Activated naive CD4-positive, alpha-beta T cell treated with anti-CD3 and anti-CD28 coated beads, Interleukin-2, amount 10 ng/mL, durations not matched to agents 7 days and 5 days (primary cell): ENCODE measurements around the gene SPRY2.
"Not testable (repeated sequence)": the region's sequence is repeated elsewhere in the genome, so short reads cannot be mapped to it uniquely, and the experiment has no call there.

Experiments used
- CTCF ChIA-PET: fragments of 350-600 bp; sonication (Branson Sonifier 250); formaldehyde crosslinking; loops from one replicate; lab custom pipeline; 2021; ENCODE audit warnings: antibody characterized with exemption; lab: Charles Lee
- DNase-seq: peaks from one replicate; pipeline ENCODE4 v3.0.0-alpha.2; 2020
- H3K27ac Mint-ChIP-seq: one replicate; pipeline ENCODE4 v1.8.0; 2021; ENCODE audit warnings: mild to moderate bottlenecking, moderate library complexity, mixed read lengths
- H3K27me3 Mint-ChIP-seq: one replicate; pipeline ENCODE4 v1.8.0; 2021; ENCODE audit warnings: mild to moderate bottlenecking, mixed read lengths
- H3K36me3 Mint-ChIP-seq: one replicate; pipeline ENCODE4 v1.8.0; 2021; ENCODE audit warnings: mixed read lengths
- H3K4me1 Mint-ChIP-seq: one replicate; pipeline ENCODE4 v1.8.0; 2021; ENCODE audit warnings: mixed read lengths
- H3K4me3 Mint-ChIP-seq: one replicate; pipeline ENCODE4 v1.8.0; 2021; ENCODE audit warnings: mild to moderate bottlenecking, moderate library complexity, mixed read lengths
- H3K9me3 Mint-ChIP-seq: one replicate; pipeline ENCODE4 v1.8.0; 2021; ENCODE audit warnings: mixed read lengths

The SPRY2 gene

GRCh38 chr13:80362481-80362880 is 21.6 kb upstream of the SPRY2 start:
- no peaks in the 10 kb centered on the region for H3K36me3 Mint-ChIP-seq

GRCh38 chr13:80361883-80362327 is 21.0 kb upstream of the SPRY2 start:
- CTCF ChIA-PET, result interaction anchor here (1.2 kb wide), 1 partner anchor 19 kb away, joined by 3 read pairs; no protein-coding TSS in a partner anchor
- H3K4me1 Mint-ChIP-seq, result no peaks in the 10 kb centered on the region
- peaks cover 4% of the 10 kb centered on the region for H3K27me3 Mint-ChIP-seq
- no peak overlapping the region for H3K27ac Mint-ChIP-seq
- no peaks in the 10 kb centered on the region for H3K36me3 Mint-ChIP-seq
- no peaks in the 10 kb centered on the region for H3K9me3 Mint-ChIP-seq
- DNase-seq, result no peak
- H3K4me3 Mint-ChIP-seq, result no peak overlapping the region

More at GRCh38 chr13:80362481-80362880, 21.6 kb upstream of the SPRY2 start:
- CTCF ChIA-PET, result interaction anchor here (1.2 kb wide), 1 partner anchor 19 kb away, joined by 3 read pairs; no protein-coding TSS in a partner anchor
- H3K27me3 Mint-ChIP-seq, result peaks cover 4% of the 10 kb centered on the region
- no peak overlapping the region for H3K27ac Mint-ChIP-seq
- H3K4me1 Mint-ChIP-seq, result no peaks in the 10 kb centered on the region
- no peak for DNase-seq
- H3K4me3 Mint-ChIP-seq, result no peak overlapping the region
- no peaks in the 10 kb centered on the region for H3K9me3 Mint-ChIP-seq

- CTCF ChIA-PET, result no interaction called here
- no peaks in the 10 kb centered on the region for H3K4me1 Mint-ChIP-seq
- H3K4me3 Mint-ChIP-seq, result no peak overlapping the region
- H3K27me3 Mint-ChIP-seq, result peaks cover 4% of the 10 kb centered on the region
- H3K27ac Mint-ChIP-seq, result no peak overlapping the region
- no peaks in the 10 kb centered on the region for H3K36me3 Mint-ChIP-seq
- DNase-seq, result no peak
- H3K9me3 Mint-ChIP-seq, result peaks cover 1% of the 10 kb centered on the region
Observed at GRCh38 chr13:80361298-80361697, 20.4 kb upstream of the SPRY2 start.

- Mint-ChIP-seq H3K27me3 (peaks cover 4% of the 10 kb centered on the region), H3K27ac (no peak overlapping the region), H3K36me3 (no peaks in the 10 kb centered on the region), H3K4me1 (no peaks in the 10 kb centered on the region), H3K9me3 (peaks cover 1% of the 10 kb centered on the region), H3K4me3 (no peak overlapping the region)
- CTCF ChIA-PET, result interaction anchor here (1.1 to 1.7 kb wide), 2 partner anchors 10 to 18 kb away, joined by 3 to 10 read pairs; no protein-coding TSS in a partner anchor
- DNase-seq, result no peak
Observed at GRCh38 chr13:80360453-80360800, 19.5 kb upstream of the SPRY2 start.

- CTCF ChIA-PET, result interaction anchor here (1.1 to 1.7 kb wide), 2 partner anchors 10 to 18 kb away, joined by 3 to 10 read pairs; no protein-coding TSS in a partner anchor
- Mint-ChIP-seq H3K36me3 (no peaks in the 10 kb centered on the region), H3K27ac (no peak overlapping the region), H3K27me3 (peaks cover 4% of the 10 kb centered on the region), H3K4me1 (no peaks in the 10 kb centered on the region), H3K4me3 (no peak overlapping the region), H3K9me3 (peaks cover 1% of the 10 kb centered on the region)
- no peak for DNase-seq
Observed at GRCh38 chr13:80359778-80360452, 19.0 kb upstream of the SPRY2 start.

- Mint-ChIP-seq H3K4me3 (no peak overlapping the region), H3K4me1 (no peaks in the 10 kb centered on the region), H3K27ac (no peak overlapping the region), H3K27me3 (peaks cover 4% of the 10 kb centered on the region), H3K36me3 (no peaks in the 10 kb centered on the region), H3K9me3 (peaks cover 1% of the 10 kb centered on the region)
- CTCF ChIA-PET, result interaction anchor here (1.1 to 1.7 kb wide), 2 partner anchors 11 to 17 kb away, joined by 3 to 10 read pairs; no protein-coding TSS in a partner anchor
- DNase-seq, result no peak
Observed at GRCh38 chr13:80359414-80359777, 18.5 kb upstream of the SPRY2 start.

- not testable (repeated sequence) for H3K4me3 Mint-ChIP-seq, H3K27ac Mint-ChIP-seq, DNase-seq, H3K36me3 Mint-ChIP-seq, H3K27me3 Mint-ChIP-seq, H3K4me1 Mint-ChIP-seq, H3K9me3 Mint-ChIP-seq
- CTCF ChIA-PET, result interaction anchor here (0.9 kb wide), 1 partner anchor 13 kb away, joined by 4 read pairs; no protein-coding TSS in a partner anchor
Observed at GRCh38 chr13:80355496-80356094, 14.7 kb upstream of the SPRY2 start.

- Mint-ChIP-seq H3K27me3 (peaks cover 16% of the 10 kb centered on the region), H3K27ac (no peak overlapping the region), H3K36me3 (no peaks in the 10 kb centered on the region), H3K9me3 (no peaks in the 10 kb centered on the region), H3K4me3 (no peak overlapping the region), H3K4me1 (no peaks in the 10 kb centered on the region)
- CTCF ChIA-PET, result no interaction called here
- DNase-seq, result no peak
Observed at GRCh38 chr13:80348750-80349149, 7.8 kb upstream of the SPRY2 start.

- Mint-ChIP-seq H3K27ac (no peak overlapping the region), H3K4me1 (peaks cover 3% of the 10 kb centered on the region), H3K27me3 (peaks cover 16% of the 10 kb centered on the region), H3K9me3 (no peaks in the 10 kb centered on the region), H3K36me3 (no peaks in the 10 kb centered on the region), H3K4me3 (no peak overlapping the region)
- CTCF ChIA-PET, result no interaction called here
- no peak for DNase-seq
Observed at GRCh38 chr13:80348314-80348713, 7.4 kb upstream of the SPRY2 start.

GRCh38 chr13:80345771-80346510 is 5.0 kb upstream of the SPRY2 start:
- no peak for DNase-seq
- CTCF ChIA-PET, result no interaction called here
- H3K4me1 Mint-ChIP-seq, result peaks cover 18% of the 10 kb centered on the region
- no peaks in the 10 kb centered on the region for H3K36me3 Mint-ChIP-seq
- no peak overlapping the region for H3K27ac Mint-ChIP-seq
- H3K9me3 Mint-ChIP-seq, result no peaks in the 10 kb centered on the region
- peaks cover 16% of the 10 kb centered on the region for H3K27me3 Mint-ChIP-seq
- H3K4me3 Mint-ChIP-seq, result no peak overlapping the region

- not testable (repeated sequence) for H3K36me3 Mint-ChIP-seq, H3K4me3 Mint-ChIP-seq, H3K9me3 Mint-ChIP-seq, DNase-seq
- CTCF ChIA-PET, result interaction anchor here (2.0 kb wide), 1 partner anchor 13 kb away, joined by 6 read pairs; no protein-coding TSS in a partner anchor
- H3K27ac Mint-ChIP-seq, result peak overlapping the region; percentile 33
- peaks cover 22% of the 10 kb centered on the region for H3K4me1 Mint-ChIP-seq
- peaks cover 16% of the 10 kb centered on the region for H3K27me3 Mint-ChIP-seq
Observed at GRCh38 chr13:80344032-80344431, 3.1 kb upstream of the SPRY2 start.

GRCh38 chr13:80342471-80343371 is 1.8 kb upstream of the SPRY2 start:
- H3K9me3 Mint-ChIP-seq, result no peaks in the 10 kb centered on the region
- peaks cover 18% of the 10 kb centered on the region for H3K27me3 Mint-ChIP-seq
- H3K27ac Mint-ChIP-seq, result no peak overlapping the region
- CTCF ChIA-PET, result interaction anchor here (0.9 to 2.0 kb wide), 7 partner anchors 13 to 663 kb away, joined by 3 to 6 read pairs (median 3); no protein-coding TSS in a partner anchor
- peaks cover 22% of the 10 kb centered on the region for H3K4me1 Mint-ChIP-seq
- H3K36me3 Mint-ChIP-seq, result no peaks in the 10 kb centered on the region
- H3K4me3 Mint-ChIP-seq, result peak overlapping the region; percentile 33
- DNase-seq, result peak; percentile 67

GRCh38 chr13:80341756-80342370 is 937 bp upstream of the SPRY2 start:
- Mint-ChIP-seq H3K4me3 (peak overlapping the region; percentile 7), H3K36me3 (no peaks in the 10 kb centered on the region)
- no peak for DNase-seq

More at GRCh38 chr13:80341756-80342370, 937 bp upstream of the SPRY2 start:
- H3K4me1 Mint-ChIP-seq, result peaks cover 22% of the 10 kb centered on the region
- no peak overlapping the region for H3K27ac Mint-ChIP-seq
- H3K9me3 Mint-ChIP-seq, result no peaks in the 10 kb centered on the region
- H3K27me3 Mint-ChIP-seq, result peaks cover 27% of the 10 kb centered on the region
- CTCF ChIA-PET, result interaction anchor here (0.9 to 2.0 kb wide), 6 partner anchors 14 to 662 kb away, joined by 3 to 6 read pairs (median 4); no protein-coding TSS in a partner anchor
